Stimulated activated CD4-positive, alpha-beta T cell treated with anti-CD3 and anti-CD28 coated beads, TNF-alpha, amount 100 ng/mL, for 1 hour (primary cell): ENCODE measurements around the gene INO80E.

Source experiments
- DNase-seq, 3 donors: peaks; one replicate each; pipeline ENCODE4 v3.0.0-alpha.2; 2020; ENCODE audit warnings: low read depth in 3 of 3, low spot score in 1 of 3

The INO80E gene

GRCh38 chr16:29975134-29975538, 20.9 kb upstream of the INO80E start:
- no peak for DNase-seq

- DNase-seq = no peak
Measured at GRCh38 chr16:29975811-29976511, 20.1 kb upstream of the INO80E start.

GRCh38 chr16:29977063-29977825, 18.8 kb upstream of the INO80E start:
- DNase-seq = no peak

GRCh38 chr16:29978081-29978480, 18.0 kb upstream of the INO80E start:
- no peak for DNase-seq

DNA sequence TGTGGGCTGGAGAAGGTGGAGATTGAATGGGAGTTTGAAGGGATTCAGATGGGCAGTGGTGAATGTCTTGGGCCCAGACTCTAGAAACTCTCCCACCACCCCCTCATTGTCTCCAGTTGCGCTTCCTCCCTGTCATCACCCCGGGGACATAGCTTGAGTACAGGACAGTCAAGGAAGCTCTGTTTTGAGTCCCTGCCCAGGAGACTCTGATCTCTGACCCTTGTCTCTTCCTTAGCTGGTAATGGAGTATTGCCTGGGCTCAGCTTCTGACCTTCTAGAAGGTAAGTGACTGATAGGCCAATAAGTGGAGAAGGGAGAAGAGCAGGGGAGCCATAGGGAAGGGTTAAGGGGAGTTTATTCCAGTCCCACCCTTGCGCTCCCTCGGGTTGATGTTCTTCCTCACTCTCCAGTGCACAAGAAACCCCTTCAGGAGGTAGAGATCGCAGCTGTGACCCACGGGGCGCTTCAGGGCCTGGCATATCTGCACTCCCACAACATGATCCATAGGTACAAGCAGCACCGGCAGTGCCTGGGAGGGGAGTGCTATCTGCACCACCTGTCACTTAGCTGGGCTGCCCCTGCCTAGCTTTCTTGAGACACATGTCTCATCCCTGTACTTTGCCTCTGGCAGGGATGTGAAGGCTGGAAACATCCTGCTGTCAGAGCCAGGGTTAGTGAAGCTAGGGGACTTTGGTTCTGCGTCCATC, 17.3 kb upstream of the INO80E start:
- DNase-seq = no peak

- DNase-seq = no peak
Measured at GRCh38 chr16:29982560-29983419, 13.3 kb upstream of the INO80E start.

- DNase-seq = no peak
Measured at GRCh38 chr16:29983420-29984136, 12.5 kb upstream of the INO80E start.

DNA sequence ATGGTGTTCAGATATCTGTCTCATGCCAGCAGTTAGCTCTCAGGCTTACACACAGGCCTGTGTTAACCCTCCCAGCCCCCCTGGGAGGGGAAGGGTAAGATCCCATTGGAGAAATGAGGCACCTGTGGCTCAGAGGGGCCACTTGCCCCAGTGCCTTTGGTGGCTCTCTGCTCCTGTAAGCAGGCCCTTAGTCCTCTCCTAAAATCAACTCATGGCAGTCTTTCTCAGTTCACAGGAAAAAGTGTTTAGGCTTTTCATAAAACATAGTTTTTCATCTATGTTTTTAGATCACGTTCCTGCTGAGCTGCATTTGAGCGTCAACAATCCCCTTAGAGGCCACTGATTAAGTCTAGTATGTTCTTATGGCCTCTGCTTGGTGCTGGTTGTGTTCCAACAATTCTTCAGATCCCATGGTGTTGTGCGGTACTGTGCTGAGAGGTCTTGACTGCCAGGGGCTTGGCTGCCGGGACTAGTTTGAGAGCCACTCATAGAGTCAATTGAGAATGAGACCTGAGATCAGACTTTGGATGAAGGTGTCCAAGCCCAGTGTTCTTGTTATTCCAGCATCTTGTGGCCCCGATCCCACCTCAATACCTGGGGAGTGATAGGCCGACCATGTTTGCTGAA, 11.8 kb upstream of the INO80E start:
- DNase-seq = no peak

DNA sequence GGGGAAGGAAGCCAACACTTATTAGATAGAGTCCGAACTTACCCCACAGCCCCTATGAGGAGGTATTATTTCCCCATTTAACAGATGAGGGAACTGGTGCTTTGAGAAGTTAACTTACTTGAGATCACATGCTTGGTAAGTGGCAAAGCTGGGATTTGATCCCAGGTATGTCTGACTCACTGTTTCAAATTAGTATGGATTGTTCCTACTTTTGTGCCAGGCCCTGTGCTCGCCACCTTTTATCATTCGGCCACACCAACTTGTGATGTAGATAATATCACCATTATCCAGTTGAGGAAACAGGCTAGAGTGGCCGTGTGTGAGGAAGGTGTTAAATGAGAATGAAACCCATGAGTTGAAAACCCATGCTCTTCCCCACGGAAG, 11.3 kb upstream of the INO80E start:
- no peak for DNase-seq

DNA sequence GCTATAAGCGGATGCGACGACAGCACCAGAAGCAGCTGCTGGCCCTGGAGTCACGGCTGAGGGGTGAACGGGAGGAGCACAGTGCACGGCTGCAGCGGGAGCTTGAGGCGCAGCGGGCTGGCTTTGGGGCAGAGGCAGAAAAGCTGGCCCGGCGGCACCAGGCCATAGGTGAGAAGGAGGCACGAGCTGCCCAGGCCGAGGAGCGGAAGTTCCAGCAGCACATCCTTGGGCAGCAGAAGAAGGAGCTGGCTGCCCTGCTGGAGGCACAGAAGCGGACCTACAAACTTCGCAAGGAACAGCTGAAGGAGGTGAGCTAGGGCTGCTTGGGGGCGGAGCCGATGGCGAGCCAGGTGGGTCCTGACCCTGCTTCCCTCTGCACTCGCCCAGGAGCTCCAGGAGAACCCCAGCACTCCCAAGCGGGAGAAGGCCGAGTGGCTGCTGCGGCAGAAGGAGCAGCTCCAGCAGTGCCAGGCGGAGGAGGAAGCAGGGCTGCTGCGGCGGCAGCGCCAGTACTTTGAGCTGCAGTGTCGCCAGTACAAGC, 10.7 kb upstream of the INO80E start:
- DNase-seq = no peak

DNA sequence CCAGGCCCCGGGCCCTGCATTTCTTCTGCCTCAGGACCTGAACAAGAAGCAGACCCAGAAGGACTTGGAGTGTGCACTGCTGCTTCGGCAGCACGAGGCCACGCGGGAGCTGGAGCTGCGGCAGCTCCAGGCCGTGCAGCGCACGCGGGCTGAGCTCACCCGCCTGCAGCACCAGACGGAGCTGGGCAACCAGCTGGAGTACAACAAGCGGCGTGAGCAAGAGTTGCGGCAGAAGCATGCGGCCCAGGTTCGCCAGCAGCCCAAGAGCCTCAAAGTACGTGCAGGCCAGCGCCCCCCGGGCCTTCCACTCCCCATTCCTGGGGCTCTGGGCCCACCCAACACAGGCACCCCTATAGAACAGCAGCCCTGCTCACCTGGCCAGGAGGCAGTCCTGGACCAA, 9.8 kb upstream of the INO80E start:
- DNase-seq = no peak

- DNase-seq = no peak
Measured at GRCh38 chr16:29986931-29987330, 9.1 kb upstream of the INO80E start.

- no peak for DNase-seq
Measured at GRCh38 chr16:29987371-29988085, 8.5 kb upstream of the INO80E start.

DNA sequence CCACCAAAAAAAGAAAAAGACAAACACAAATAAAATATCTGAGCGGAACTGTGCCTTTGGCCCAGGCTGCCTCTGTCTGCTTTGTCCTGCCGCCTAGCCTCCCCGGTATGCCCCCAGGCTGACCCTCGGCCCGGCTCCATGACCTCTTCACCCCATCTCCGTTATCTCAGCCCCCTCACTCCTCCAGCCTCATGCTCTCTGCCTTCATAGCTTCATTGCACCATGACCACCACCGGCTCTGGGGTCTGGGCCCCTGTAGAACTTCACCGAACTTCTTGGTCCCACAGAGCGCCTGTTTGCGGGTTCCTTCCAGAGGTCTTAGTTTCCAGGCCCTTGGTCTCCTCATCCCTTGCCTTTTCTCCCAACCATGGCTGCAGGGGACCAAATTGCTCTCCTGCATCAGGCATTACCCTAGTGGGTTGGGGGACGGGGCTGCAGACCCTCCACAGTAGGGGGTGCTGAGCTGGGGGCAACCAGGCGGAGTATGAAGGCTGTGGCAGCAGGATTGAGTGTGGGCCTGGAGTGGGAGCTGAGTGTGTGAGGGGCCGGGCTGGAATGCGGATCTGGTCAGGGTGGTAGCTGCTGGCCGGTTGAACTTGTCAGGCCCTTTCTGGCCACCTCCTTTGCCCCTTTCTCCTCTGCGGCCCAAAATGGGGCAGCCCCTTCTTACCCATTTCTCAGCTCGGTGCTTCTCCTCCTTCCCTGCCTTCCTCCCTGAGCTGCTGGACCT, 7.5 kb upstream of the INO80E start:
- no peak for DNase-seq

DNA sequence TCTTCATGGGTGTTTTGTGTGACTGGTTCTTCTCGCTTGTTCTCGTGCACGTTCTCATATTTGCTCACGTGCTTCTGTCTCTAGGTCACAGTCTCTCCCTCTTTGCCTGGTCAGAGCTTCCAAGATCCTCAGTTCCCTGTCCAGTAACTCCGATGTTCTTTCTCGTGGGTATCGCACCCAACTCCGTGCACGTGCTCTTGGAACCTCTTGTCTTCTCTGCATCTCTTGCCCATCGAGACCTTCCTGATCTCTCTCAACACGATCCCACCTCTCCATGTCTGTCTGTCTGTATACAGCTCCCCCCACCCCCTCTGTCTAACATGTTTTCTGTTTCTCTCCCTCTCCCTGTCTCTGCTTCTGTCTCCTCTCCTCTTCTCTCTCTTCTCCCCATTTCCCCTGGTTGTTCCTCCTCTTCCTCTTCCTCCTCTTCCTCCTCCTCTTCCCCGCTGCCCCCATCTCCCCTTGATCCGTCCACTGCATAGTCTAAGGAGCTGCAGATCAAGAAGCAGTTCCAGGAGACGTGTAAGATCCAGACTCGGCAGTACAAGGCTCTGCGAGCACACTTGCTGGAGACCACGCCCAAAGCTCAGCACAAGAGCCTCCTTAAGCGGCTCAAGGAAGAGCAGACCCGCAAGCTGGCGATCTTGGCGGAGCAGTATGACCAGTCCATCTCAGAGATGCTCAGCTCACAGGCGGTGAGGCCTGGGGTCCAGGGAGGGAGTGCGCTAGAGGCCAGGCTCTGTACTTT, 6.8 kb upstream of the INO80E start:
- DNase-seq = no peak

- DNase-seq = no peak
Measured at GRCh38 chr16:29990034-29990433, 6.0 kb upstream of the INO80E start.

DNA sequence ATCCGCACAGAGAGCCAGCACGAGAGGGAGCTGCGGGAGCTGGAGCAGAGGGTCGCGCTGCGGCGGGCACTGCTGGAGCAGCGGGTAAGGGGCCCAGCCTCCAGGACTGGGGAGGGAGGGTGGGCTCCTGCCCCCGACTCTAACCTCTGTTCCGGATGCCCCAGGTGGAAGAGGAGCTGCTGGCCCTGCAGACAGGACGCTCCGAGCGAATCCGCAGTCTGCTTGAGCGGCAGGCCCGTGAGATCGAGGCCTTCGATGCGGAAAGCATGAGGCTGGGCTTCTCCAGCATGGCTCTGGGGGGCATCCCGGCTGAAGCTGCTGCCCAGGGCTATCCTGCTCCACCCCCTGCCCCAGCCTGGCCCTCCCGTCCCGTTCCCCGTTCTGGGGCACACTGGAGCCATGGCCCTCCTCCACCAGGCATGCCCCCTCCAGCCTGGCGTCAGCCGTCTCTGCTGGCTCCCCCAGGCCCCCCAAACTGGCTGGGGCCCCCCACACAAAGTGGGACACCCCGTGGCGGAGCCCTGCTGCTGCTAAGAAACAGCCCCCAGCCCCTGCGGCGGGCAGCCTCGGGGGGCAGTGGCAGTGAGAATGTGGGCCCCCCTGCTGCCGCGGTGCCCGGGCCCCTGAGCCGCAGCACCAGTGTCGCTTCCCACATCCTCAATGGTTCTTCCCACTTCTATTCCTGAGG, 5.0 kb upstream of the INO80E start:
- no peak for DNase-seq
